Nephron progenitor cell (in vitro differentiated cells): ENCODE data around the gene CNOT8.

ENCODE experiments used
- DNase-seq: peaks from one replicate; pipeline ENCODE4 v3.0.0; 2021
- H3K27ac Mint-ChIP-seq: 2 replicates; pipeline ENCODE4 v1.8.0; 2021; ENCODE audit warnings: mild to moderate bottlenecking, moderate library complexity, mixed read lengths
- H3K27me3 Mint-ChIP-seq: 2 replicates; pipeline ENCODE4 v1.8.0; 2021; ENCODE audit warnings: mild to moderate bottlenecking, low read depth, mixed read lengths; ENCODE audit not compliant: poor library complexity
- H3K36me3 Mint-ChIP-seq: 2 replicates; pipeline ENCODE4 v1.8.0; 2021; ENCODE audit warnings: low read depth, mixed read lengths
- H3K4me1 Mint-ChIP-seq: 2 replicates; pipeline ENCODE4 v1.8.0; 2021; ENCODE audit warnings: mixed read lengths
- H3K4me3 Mint-ChIP-seq: 2 replicates; pipeline ENCODE4 v1.8.0; 2021; ENCODE audit warnings: mild to moderate bottlenecking, moderate library complexity, mixed read lengths
- H3K9me3 Mint-ChIP-seq: 2 replicates; pipeline ENCODE4 v1.8.0; 2021; ENCODE audit warnings: mild to moderate bottlenecking, moderate library complexity, mixed read lengths
- CTCF ChIP-seq: fragments of 200-600 bp; sonication (generic); IDR thresholded peaks from 2 replicates; pipeline ENCODE4 v1.5.0; 2021; ENCODE audit warnings: antibody characterized with exemption

Gene CNOT8

DNA sequence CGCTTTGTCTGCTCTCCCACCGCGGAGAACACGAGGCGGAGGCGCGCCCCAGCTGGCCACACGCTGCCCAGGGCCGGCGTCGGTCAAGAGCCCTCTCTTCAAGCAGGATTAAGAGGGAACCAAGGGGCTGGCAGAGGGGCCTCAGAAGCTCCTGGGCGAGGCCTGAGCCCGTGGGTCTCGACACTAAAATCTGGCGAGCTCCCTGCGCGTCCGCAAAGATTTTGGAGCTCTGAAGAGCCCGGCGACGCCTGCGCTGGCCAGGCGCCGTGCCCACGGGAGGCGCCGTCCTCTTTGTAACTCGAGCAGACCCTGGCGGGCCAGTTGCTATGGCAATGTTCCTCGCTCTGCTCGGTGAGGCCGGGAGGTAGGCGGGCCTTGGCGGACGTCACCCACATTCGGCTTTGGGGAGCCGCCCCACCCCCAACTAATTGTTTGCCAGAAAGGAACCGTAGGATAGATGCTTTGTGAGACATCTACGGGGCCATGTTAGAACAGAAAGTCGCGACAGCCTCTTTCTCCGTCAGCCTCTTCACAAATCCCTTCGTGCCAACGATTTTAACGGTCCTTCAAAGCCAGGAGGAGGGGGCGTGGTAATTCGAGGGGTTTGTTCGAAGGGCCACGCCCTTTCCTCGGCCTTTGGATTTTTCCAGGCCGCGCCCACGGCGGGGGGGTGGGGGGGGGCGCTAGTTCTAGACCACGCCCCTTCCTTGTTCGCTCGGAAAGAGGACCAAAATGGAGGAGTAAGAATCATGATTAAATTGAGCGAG lies 714 bp upstream of the CNOT8 start:
- Mint-ChIP-seq H3K27ac (peak overlapping the region; percentile 100), H3K9me3 (no peaks in the 10 kb centered on the region), H3K36me3 (peaks cover 13% of the 10 kb centered on the region), H3K27me3 (no peaks in the 10 kb centered on the region), H3K4me1 (peaks cover 64% of the 10 kb centered on the region), H3K4me3 (peak overlapping the region; percentile 96)
- peak; percentile 93 for DNase-seq
- no peak for TF ChIP-seq CTCF

- DNase-seq = no peak
- H3K27me3 Mint-ChIP-seq = no peaks in the 10 kb centered on the region
- TF ChIP-seq CTCF = no peak
- no peaks in the 10 kb centered on the region for H3K9me3 Mint-ChIP-seq
- H3K27ac Mint-ChIP-seq = peak overlapping the region; percentile 100
- peaks cover 59% of the 10 kb centered on the region for H3K4me1 Mint-ChIP-seq
- peak overlapping the region; percentile 96 for H3K4me3 Mint-ChIP-seq
- H3K36me3 Mint-ChIP-seq = peaks cover 28% of the 10 kb centered on the region
These were observed 795 bp downstream of the CNOT8 start for GRCh38 chr5:154858972-154859871.

DNA sequence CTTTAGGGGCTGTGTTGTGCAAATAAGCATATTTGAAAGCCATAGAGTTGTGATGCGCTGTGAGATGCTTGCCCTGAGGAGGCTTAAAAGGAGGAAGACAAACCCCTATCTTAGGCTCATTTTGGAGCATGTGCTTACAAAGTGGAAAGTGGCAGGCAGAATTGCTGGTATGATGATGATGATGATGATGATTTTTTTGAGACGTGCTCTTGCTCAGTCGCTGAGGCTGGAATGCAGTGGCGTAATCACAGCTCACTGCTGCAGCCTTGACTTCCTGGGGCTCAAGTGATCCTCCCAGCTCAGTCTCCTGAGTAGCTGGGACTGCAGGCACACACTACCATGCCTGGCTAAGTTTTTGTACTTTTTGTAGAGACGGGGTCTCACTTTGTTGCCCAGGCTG lies 1.7 kb downstream of the CNOT8 start:
- Mint-ChIP-seq H3K27me3 (no peaks in the 10 kb centered on the region), H3K4me1 (peaks cover 58% of the 10 kb centered on the region), H3K27ac (peak overlapping the region; percentile 100), H3K4me3 (peak overlapping the region; percentile 96), H3K36me3 (peaks cover 35% of the 10 kb centered on the region), H3K9me3 (no peaks in the 10 kb centered on the region)
- DNase-seq = no peak
- no peak for TF ChIP-seq CTCF

- TF ChIP-seq CTCF = no peak
- Mint-ChIP-seq H3K27me3 (no peaks in the 10 kb centered on the region), H3K4me1 (peaks cover 52% of the 10 kb centered on the region), H3K4me3 (peak overlapping the region; percentile 96), H3K9me3 (no peaks in the 10 kb centered on the region), H3K27ac (no peak overlapping the region), H3K36me3 (peaks cover 41% of the 10 kb centered on the region)
- DNase-seq = no peak
These were observed 2.3 kb downstream of the CNOT8 start for GRCh38 chr5:154860765-154861164.

- DNase-seq = no peak
- peaks cover 43% of the 10 kb centered on the region for H3K4me1 Mint-ChIP-seq
- H3K27me3 Mint-ChIP-seq = no peaks in the 10 kb centered on the region
- peak overlapping the region; percentile 52 for H3K4me3 Mint-ChIP-seq
- H3K27ac Mint-ChIP-seq = peak overlapping the region; percentile 80
- peaks cover 50% of the 10 kb centered on the region for H3K36me3 Mint-ChIP-seq
- no peaks in the 10 kb centered on the region for H3K9me3 Mint-ChIP-seq
- TF ChIP-seq CTCF = no peak
These were observed 3.5 kb downstream of the CNOT8 start for GRCh38 chr5:154861946-154862345.
